DOHH2 (cell line): ENCODE data around the gene REL.
A peak's percentile ranks its signal among the peaks of the same experiment; 100 is the strongest.
"Not testable (repeated sequence)": the region's sequence is repeated elsewhere in the genome, so short reads cannot be mapped to it uniquely, and the experiment has no call there.

Source experiments
- H3F3A ChIP-seq: fragments of 200-600 bp; sonication (generic), shearing (Covaris generic); 2 replicates; pipeline ENCODE4 v1.6.0; 2016; ENCODE audit warnings: antibody characterized with exemption, mild to moderate bottlenecking; ENCODE audit not compliant: control insufficient read depth, insufficient read depth
- H3K27ac ChIP-seq: fragments of 200-600 bp; sonication (generic); 2 replicates; pipeline ENCODE4 v1.5.1; 2014; ENCODE audit warnings: low read depth, mild to moderate bottlenecking, low read length, moderate library complexity
- H3K27me3 ChIP-seq: fragments of 200-600 bp; sonication (generic); 2 replicates; pipeline ENCODE4 v1.6.1; 2014; ENCODE audit warnings: mild to moderate bottlenecking, low read length, mixed read lengths; ENCODE audit not compliant: control insufficient read depth
- H3K36me3 ChIP-seq: fragments of 200-600 bp; sonication (generic); 2 replicates; pipeline ENCODE4 v1.6.1; 2014; ENCODE audit warnings: mild to moderate bottlenecking, low read length, moderate library complexity, mixed read lengths; ENCODE audit not compliant: control insufficient read depth
- H3K4me1 ChIP-seq: fragments of 200-600 bp; sonication (generic); 2 replicates; pipeline ENCODE4 v1.6.1; 2014; ENCODE audit warnings: mild to moderate bottlenecking, low read length, mixed read lengths; ENCODE audit not compliant: control insufficient read depth
- H3K4me2 ChIP-seq: fragments of 200-600 bp; sonication (generic); 2 replicates; pipeline ENCODE4 v1.6.0; 2014; ENCODE audit warnings: mild to moderate bottlenecking, low read length, moderate library complexity
- H3K4me3 ChIP-seq: fragments of 200-600 bp; sonication (generic); 2 replicates; pipeline ENCODE4 v1.5.1; 2014; ENCODE audit warnings: mild to moderate bottlenecking, low read length, mixed read lengths
- H3K79me2 ChIP-seq: fragments of 200-600 bp; sonication (generic); 2 replicates; pipeline ENCODE4 v1.6.1; 2014; ENCODE audit warnings: mild to moderate bottlenecking, low read length, mixed read lengths; ENCODE audit not compliant: control insufficient read depth
- H3K9me2 ChIP-seq: fragments of 200-600 bp; sonication (generic); replicated peaks from 2 replicates; pipeline ENCODE4 v1.6.1; 2014; ENCODE audit warnings: mild to moderate bottlenecking, low read length, mixed read lengths; ENCODE audit not compliant: control insufficient read depth
- H3K9me3 ChIP-seq: fragments of 200-600 bp; sonication (generic); 2 replicates; pipeline ENCODE4 v1.6.1; 2014; ENCODE audit warnings: antibody characterized with exemption, low read length, mixed read lengths; ENCODE audit not compliant: control insufficient read depth, insufficient read depth
- H4K20me1 ChIP-seq: fragments of 200-600 bp; sonication (generic); 2 replicates; pipeline ENCODE4 v1.6.0; 2014; ENCODE audit warnings: low read depth, mild to moderate bottlenecking, antibody characterized with exemption, low read length, moderate library complexity; ENCODE audit not compliant: control insufficient read depth, insufficient read depth
- EZH2phosphoT487 ChIP-seq: fragments of 200-600 bp; sonication (generic); IDR thresholded peaks from 2 replicates; pipeline ENCODE4 v1.6.1; 2017; ENCODE audit warnings: borderline replicate concordance, mild to moderate bottlenecking, antibody characterized with exemption, low read length, moderate library complexity, mixed read lengths
- TF ChIP-seq, protein P1 (sequence below): fragments of 200-600 bp; sonication (generic); IDR thresholded peaks from one replicate; pipeline ENCODE4 v1.5.1; 2014; ENCODE audit warnings: antibody characterized with exemption, mild to moderate bottlenecking, low read depth, low read length; ENCODE audit not compliant: poor library complexity, severe bottlenecking

The REL gene

DNA sequence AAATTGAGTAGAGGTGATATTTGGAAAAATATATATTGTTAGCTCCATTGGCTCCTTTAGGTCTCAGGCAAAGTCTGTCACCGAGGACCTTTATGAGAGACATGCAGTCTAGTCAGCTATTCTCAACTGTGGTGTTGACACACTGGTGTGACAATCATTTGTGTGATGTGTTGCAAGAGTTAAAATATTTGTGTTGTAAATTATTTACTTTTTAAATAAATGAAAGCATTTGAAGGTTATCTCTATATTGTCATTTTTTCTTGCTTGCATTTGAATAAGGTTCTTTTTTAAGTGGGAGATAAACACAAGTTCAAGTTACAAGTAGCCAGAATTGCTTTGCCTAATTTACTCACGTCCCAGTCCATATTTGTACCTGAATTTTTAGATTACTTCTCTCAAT is 4.3 kb downstream of the REL start:
- H3K36me3 ChIP-seq: peaks cover 89% of the 10 kb centered on the region
- TF ChIP-seq, protein P1, sequence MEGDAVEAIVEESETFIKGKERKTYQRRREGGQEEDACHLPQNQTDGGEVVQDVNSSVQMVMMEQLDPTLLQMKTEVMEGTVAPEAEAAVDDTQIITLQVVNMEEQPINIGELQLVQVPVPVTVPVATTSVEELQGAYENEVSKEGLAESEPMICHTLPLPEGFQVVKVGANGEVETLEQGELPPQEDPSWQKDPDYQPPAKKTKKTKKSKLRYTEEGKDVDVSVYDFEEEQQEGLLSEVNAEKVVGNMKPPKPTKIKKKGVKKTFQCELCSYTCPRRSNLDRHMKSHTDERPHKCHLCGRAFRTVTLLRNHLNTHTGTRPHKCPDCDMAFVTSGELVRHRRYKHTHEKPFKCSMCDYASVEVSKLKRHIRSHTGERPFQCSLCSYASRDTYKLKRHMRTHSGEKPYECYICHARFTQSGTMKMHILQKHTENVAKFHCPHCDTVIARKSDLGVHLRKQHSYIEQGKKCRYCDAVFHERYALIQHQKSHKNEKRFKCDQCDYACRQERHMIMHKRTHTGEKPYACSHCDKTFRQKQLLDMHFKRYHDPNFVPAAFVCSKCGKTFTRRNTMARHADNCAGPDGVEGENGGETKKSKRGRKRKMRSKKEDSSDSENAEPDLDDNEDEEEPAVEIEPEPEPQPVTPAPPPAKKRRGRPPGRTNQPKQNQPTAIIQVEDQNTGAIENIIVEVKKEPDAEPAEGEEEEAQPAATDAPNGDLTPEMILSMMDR: no peak
- TF ChIP-seq EZH2phosphoT487: no peak
- peak overlapping the region; percentile 84 for H3K4me3 ChIP-seq
- no peaks in the 10 kb centered on the region for H3K27me3 ChIP-seq
- H3K4me1 ChIP-seq: peaks cover 56% of the 10 kb centered on the region
- H3K9me3 ChIP-seq: no peaks in the 10 kb centered on the region
- H3K4me2 ChIP-seq: peak overlapping the region; percentile 75
- peak overlapping the region; percentile 87 for H3K27ac ChIP-seq
- H4K20me1 ChIP-seq: peaks cover 41% of the 10 kb centered on the region
- no peaks in the 10 kb centered on the region for H3K9me2 ChIP-seq
- peaks cover 95% of the 10 kb centered on the region for H3K79me2 ChIP-seq
- peaks cover 22% of the 10 kb centered on the region for H3F3A ChIP-seq

DNA sequence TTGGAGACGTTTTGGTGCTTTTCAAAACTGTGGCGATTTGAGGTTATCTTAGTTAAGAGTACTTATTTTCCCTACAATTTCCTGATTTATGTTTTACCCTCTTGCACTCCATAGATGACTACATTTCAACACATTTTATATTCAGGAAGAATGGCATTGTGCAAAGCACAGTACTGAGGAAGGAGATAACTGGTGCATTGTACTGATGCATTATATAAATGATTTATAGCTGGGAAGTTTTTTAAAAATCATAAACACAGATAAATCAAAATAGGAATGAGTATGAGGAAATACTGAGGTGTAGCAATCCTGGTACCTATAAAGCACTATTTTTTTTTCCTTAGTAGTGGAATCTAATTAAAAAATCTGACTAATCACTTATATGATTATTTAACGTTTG is 5.6 kb downstream of the REL start:
- Histone ChIP-seq H3K36me3 (peaks cover 96% of the 10 kb centered on the region), H3F3A (peaks cover 35% of the 10 kb centered on the region), H3K4me1 (peaks cover 70% of the 10 kb centered on the region), H3K4me3 (peak overlapping the region; percentile 84), H3K79me2 (peaks cover 100% of the 10 kb centered on the region), H3K9me3 (no peaks in the 10 kb centered on the region), H3K27ac (peak overlapping the region; percentile 87), H3K4me2 (peak overlapping the region; percentile 75), H3K9me2 (no peaks in the 10 kb centered on the region), H4K20me1 (peaks cover 52% of the 10 kb centered on the region), H3K27me3 (no peaks in the 10 kb centered on the region)
- TF ChIP-seq, protein P1: no peak
- no peak for TF ChIP-seq EZH2phosphoT487

DNA sequence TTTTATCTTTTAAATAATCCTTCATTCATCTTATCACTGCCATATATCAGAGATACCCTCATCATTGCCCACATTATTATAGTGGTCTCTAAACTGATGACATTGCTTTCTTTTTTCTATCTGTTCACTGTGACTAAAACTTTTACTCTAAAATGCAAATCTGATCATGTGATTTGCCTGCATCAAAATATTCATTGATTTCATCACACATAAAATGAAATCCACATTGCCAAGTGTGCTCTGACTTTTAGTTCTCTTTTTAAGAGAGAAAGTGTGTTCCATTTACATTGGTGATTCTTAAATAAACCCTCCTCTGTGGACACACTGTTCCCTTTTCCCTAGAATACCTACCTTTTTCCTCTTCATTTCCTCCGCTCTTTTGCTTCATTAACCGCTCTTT is 7.5 kb downstream of the REL start:
- H4K20me1 ChIP-seq: peaks cover 59% of the 10 kb centered on the region
- H3K4me2 ChIP-seq: peak overlapping the region; percentile 51

DNA sequence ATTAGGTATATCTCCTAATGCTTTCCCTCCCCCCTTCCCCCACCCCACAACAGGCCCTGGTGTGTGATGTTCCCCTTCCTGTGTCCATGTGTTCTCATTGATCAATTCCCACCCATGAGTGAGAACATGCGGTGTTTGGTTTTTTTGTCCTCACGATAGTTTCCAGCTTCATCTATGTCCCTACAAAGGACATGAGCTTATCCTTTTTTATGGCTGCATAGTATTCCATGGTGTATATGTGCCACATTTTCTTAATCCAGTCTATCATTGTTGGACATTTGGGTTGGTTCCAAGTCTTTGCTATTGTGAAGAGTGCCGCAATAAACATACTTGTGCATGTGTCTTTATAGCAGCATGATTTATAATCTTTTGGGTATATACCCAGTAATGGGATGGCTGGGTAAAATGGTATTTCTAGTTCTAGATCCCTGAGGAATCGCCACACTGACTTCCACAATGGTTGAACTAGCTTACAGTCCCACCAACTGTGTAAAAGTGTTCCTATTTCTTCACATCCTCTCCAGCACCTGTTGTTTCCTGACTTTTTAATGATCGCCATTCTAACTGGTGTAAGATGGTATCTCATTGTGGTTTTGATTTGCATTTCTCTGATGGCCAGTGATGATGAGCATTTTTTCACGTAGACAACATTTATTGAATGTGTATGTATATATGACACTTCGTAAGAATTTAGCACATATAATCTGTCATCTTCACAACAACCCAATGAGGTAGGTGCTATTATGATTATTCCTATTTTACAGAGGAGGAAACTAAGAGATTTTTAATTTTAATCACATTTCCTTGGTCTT is 8.4 kb downstream of the REL start:
- Histone ChIP-seq H4K20me1 (peaks cover 63% of the 10 kb centered on the region), H3K4me3 (peak overlapping the region; percentile 38; the same call in 1 of the 2 replicates), H3K36me3 (peaks cover 95% of the 10 kb centered on the region), H3K4me2 (peak overlapping the region; percentile 51), H3K27ac (peak overlapping the region; percentile 9; the same call in 1 of the 2 replicates), H3K4me1 (peaks cover 83% of the 10 kb centered on the region), H3K79me2 (peaks cover 99% of the 10 kb centered on the region), H3F3A (peaks cover 47% of the 10 kb centered on the region)
- H3K9me2 ChIP-seq, H3K9me3 ChIP-seq, H3K27me3 ChIP-seq: not testable (repeated sequence)

More for the DNA sequence above, 7.5 kb downstream of the REL start:
- Histone ChIP-seq H3K27ac (peak overlapping the region; percentile 30), H3F3A (peaks cover 41% of the 10 kb centered on the region), H3K4me1 (peaks cover 77% of the 10 kb centered on the region), H3K36me3 (peaks cover 95% of the 10 kb centered on the region), H3K79me2 (peaks cover 99% of the 10 kb centered on the region), H3K9me3 (no peaks in the 10 kb centered on the region), H3K4me3 (peak overlapping the region; percentile 38), H3K9me2 (no peaks in the 10 kb centered on the region), H3K27me3 (no peaks in the 10 kb centered on the region)
- TF ChIP-seq EZH2phosphoT487: no peak
